IMR-90 (cell line): Measurements from ENCODE around the gene KDM2B. TPM values are rescaled to one million over a fixed set of nuclear protein-coding genes. Genes with fewer than 3 reads are reported as not detected.

ENCODE experiments used
- ATAC-seq: fragments of 200-7000 bp; cut with Tn5 transposase; 2 replicates; pipeline ENCODE4 v1.9.1; 2020; ENCODE audit warnings: low read depth, mild to moderate bottlenecking, moderate library complexity
- BruUV-seq: library from RNA; stranded (reverse); fragments of 400-500 nt; replicated peaks from 2 replicates; lab custom pipeline; 2021; lab: Mats Ljungman, UMichigan
- CTCF ChIA-PET: fragments of 300-600 bp; formaldehyde crosslinking; extraction: SDS; loops from one replicate; lab custom pipeline; 2021; ENCODE audit warnings: antibody characterized with exemption; lab: Yijun Ruan, JAX
- POLR2A ChIA-PET: fragments of 300-600 bp; sonication (Branson Sonifier 250); formaldehyde crosslinking; loops from one replicate; lab custom pipeline; 2022; ENCODE audit warnings: antibody characterized with exemption; ENCODE audit not compliant: unreplicated experiment; lab: Charles Lee
- DNase-seq: peaks from one replicate; pipeline ENCODE4 v3.0.0; 2013
- H2AFZ ChIP-seq: replicated peaks from 2 replicates; pipeline ENCODE3; 2013; ENCODE audit warnings: low read length, mild to moderate bottlenecking; ENCODE audit not compliant: poor library complexity
- H2AK5ac ChIP-seq: 2 replicates; pipeline ENCODE4 v1.6.1; 2013; ENCODE audit warnings: low read depth, low read length, inconsistent platforms
- H2AK9ac ChIP-seq: replicated peaks from 2 replicates; pipeline ENCODE3; 2013; ENCODE audit warnings: mild to moderate bottlenecking, low read depth, low read length, moderate library complexity; ENCODE audit not compliant: poor library complexity
- H2BK120ac ChIP-seq: 2 replicates; pipeline ENCODE4 v1.6.1; 2013; ENCODE audit warnings: low read depth, low read length, inconsistent platforms
- H2BK15ac ChIP-seq: 3 replicates; pipeline ENCODE4 v1.6.1; 2013; ENCODE audit warnings: low read depth, low read length, inconsistent platforms
- H2BK20ac ChIP-seq: 2 replicates; pipeline ENCODE4 v1.6.1; 2013; ENCODE audit warnings: low read depth, mild to moderate bottlenecking, inconsistent platforms, low read length, moderate library complexity
- H2BK5ac ChIP-seq: 2 replicates; pipeline ENCODE4 v1.6.1; 2013; ENCODE audit warnings: mild to moderate bottlenecking, low read depth, low read length, inconsistent platforms; ENCODE audit not compliant: poor library complexity, severe bottlenecking
- H3K14ac ChIP-seq: replicated peaks from 2 replicates; pipeline ENCODE4 v1.6.1; 2013; ENCODE audit warnings: low read depth, low read length, inconsistent platforms
- H3K18ac ChIP-seq: 2 replicates; pipeline ENCODE4 v1.6.1; 2013; ENCODE audit warnings: low read depth, low read length, control low read depth
- H3K23ac ChIP-seq: 2 replicates; pipeline ENCODE4 v1.6.1; 2013; ENCODE audit warnings: low read depth, low read length, inconsistent platforms
- H3K27ac ChIP-seq: 2 replicates; pipeline ENCODE4 v1.5.1; 2013; ENCODE audit warnings: mild to moderate bottlenecking, control low read depth, low read length; ENCODE audit not compliant: insufficient read depth
- H3K27me3 ChIP-seq: 2 replicates; pipeline ENCODE4 v1.6.1; 2013; ENCODE audit warnings: low read length; ENCODE audit not compliant: control insufficient read depth, insufficient read depth
- H3K36me3 ChIP-seq: 2 replicates; pipeline ENCODE4 v1.6.1; 2013; ENCODE audit warnings: low read length, mixed read lengths; ENCODE audit not compliant: control insufficient read depth, insufficient read depth
- H3K4ac ChIP-seq: 2 replicates; pipeline ENCODE4 v1.6.1; 2013; ENCODE audit warnings: low read depth, low read length, inconsistent platforms
- H3K4me1 ChIP-seq: 2 replicates; pipeline ENCODE4 v1.6.1; 2013; ENCODE audit warnings: low read length, mixed read lengths; ENCODE audit not compliant: control insufficient read depth, insufficient read depth
- H3K4me2 ChIP-seq: 2 replicates; pipeline ENCODE4 v1.6.1; 2013; ENCODE audit warnings: low read depth, mild to moderate bottlenecking, control low read depth, low read length, moderate library complexity
- H3K4me3 ChIP-seq: 2 replicates; pipeline ENCODE4 v1.5.1; 2013; ENCODE audit warnings: low read depth, mild to moderate bottlenecking, control low read depth, low read length, moderate library complexity; ENCODE audit not compliant: insufficient read depth
- H3K56ac ChIP-seq: 2 replicates; pipeline ENCODE4 v1.6.1; 2013; ENCODE audit warnings: low read length, inconsistent platforms; ENCODE audit not compliant: insufficient read depth; ENCODE audit errors: extremely low read depth
- H3K79me1 ChIP-seq, 2 experiments: 2 replicates each; pipeline ENCODE4 v1.6.1; 2013; ENCODE audit warnings: low read length in 2 of 2, inconsistent platforms in 1 of 2, low read depth in 1 of 2
- H3K9ac ChIP-seq: 2 replicates; pipeline ENCODE4 v1.6.1; 2013; ENCODE audit warnings: low read depth, low read length, control low read depth
- H3K9me1 ChIP-seq: 2 replicates; pipeline ENCODE4 v1.6.1; 2013; ENCODE audit warnings: low read length, inconsistent platforms; ENCODE audit not compliant: insufficient read depth
- H3K9me3 ChIP-seq: 2 replicates; pipeline ENCODE4 v1.6.1; 2013; ENCODE audit warnings: low read length; ENCODE audit not compliant: control insufficient read depth, insufficient read depth
- H4K20me1 ChIP-seq: 2 replicates; pipeline ENCODE4 v1.6.1; 2013; ENCODE audit warnings: low read length, inconsistent platforms; ENCODE audit not compliant: insufficient read depth
- H4K5ac ChIP-seq: 2 replicates; pipeline ENCODE4 v1.6.1; 2013; ENCODE audit warnings: mild to moderate bottlenecking, low read depth, low read length, control low read depth
- H4K8ac ChIP-seq, 2 experiments: 2 replicates each; pipeline ENCODE4 v1.6.1; 2013; ENCODE audit warnings: low read depth in 2 of 2, low read length in 2 of 2, control low read depth in 1 of 2, inconsistent platforms in 1 of 2
- H4K91ac ChIP-seq: 2 replicates; pipeline ENCODE4 v1.6.1; 2013; ENCODE audit warnings: low read depth, low read length, inconsistent platforms; ENCODE audit not compliant: insufficient read depth
- BHLHE40 ChIP-seq: fragments of 150-350 bp; IDR thresholded peaks from 2 replicates; pipeline ENCODE4 v1.6.1; 2016; ENCODE audit warnings: mild to moderate bottlenecking, low read depth, low read length
- CEBPB ChIP-seq: IDR thresholded peaks from 2 replicates; pipeline ENCODE4 v1.6.1; 2012; ENCODE audit warnings: low read depth, low read length, improper control_type of control experiment
- CHD1 ChIP-seq: IDR thresholded peaks from 2 replicates; pipeline ENCODE4 v1.6.1; 2012; ENCODE audit warnings: low read depth, low read length, improper control_type of control experiment
- FOS ChIP-seq: fragments of 150-350 bp; IDR thresholded peaks from 2 replicates; pipeline ENCODE4 v1.6.1; 2016; ENCODE audit warnings: low read depth, low read length
- MAFK ChIP-seq: IDR thresholded peaks from 2 replicates; pipeline ENCODE4 v1.6.1; 2012; ENCODE audit warnings: low read depth, low read length, improper control_type of control experiment
- MAZ ChIP-seq: IDR thresholded peaks from 2 replicates; pipeline ENCODE4 v1.6.1; 2012; ENCODE audit warnings: low read depth, mild to moderate bottlenecking, low read length, improper control_type of control experiment, moderate library complexity, borderline replicate concordance
- MXI1 ChIP-seq: IDR thresholded peaks from 2 replicates; pipeline ENCODE4 v1.6.1; 2012; ENCODE audit warnings: low read depth, mild to moderate bottlenecking, low read length, moderate library complexity, borderline replicate concordance
- NFE2L2 ChIP-seq: fragments of 150-350 bp; IDR thresholded peaks from 2 replicates; pipeline ENCODE4 v1.6.1; 2016; ENCODE audit warnings: low read depth, mild to moderate bottlenecking, low read length
- POLR2A ChIP-seq: IDR thresholded peaks from 2 replicates; pipeline ENCODE4 v1.6.1; 2012; ENCODE audit warnings: mild to moderate bottlenecking, low read depth, low read length
- RAD21 ChIP-seq: IDR thresholded peaks from 2 replicates; pipeline ENCODE4 v1.6.1; 2012; ENCODE audit warnings: low read length, improper control_type of control experiment
- RCOR1 ChIP-seq: IDR thresholded peaks from 2 replicates; pipeline ENCODE4 v1.6.1; 2012; ENCODE audit warnings: mild to moderate bottlenecking, low read length, improper control_type of control experiment; ENCODE audit not compliant: insufficient replicate concordance
- RFX5 ChIP-seq: IDR thresholded peaks from 2 replicates; pipeline ENCODE4 v1.8.0; 2012; ENCODE audit warnings: low read depth, mild to moderate bottlenecking, low read length, moderate library complexity
- SMC3 ChIP-seq: fragments of 150-350 bp; IDR thresholded peaks from 2 replicates; pipeline ENCODE4 v1.6.1; 2016; ENCODE audit warnings: low read depth, mild to moderate bottlenecking, antibody characterized with exemption, low read length, moderate library complexity
- WGBS, 2 experiments: methylation state at CpG; one replicate each; pipeline versions ENCODE4 v1.1.5 to v1.1.7; 2013; ENCODE audit warnings: missing lambda C conversion rate in 2 of 2; ENCODE audit not compliant: insufficient read length in 1 of 2; ENCODE audit errors: extremely low coverage in 2 of 2; 5-methylcytosine and 5-hydroxymethylcytosine counted together
- dilution Hi-C: fragments of 300-500 bp; cut with HindIII; formaldehyde crosslinking; loops from one replicate; pipeline ENCODE4 v1.14.3; 2018; ENCODE audit warnings: low sequenced_read_pairs; ENCODE audit not compliant: unreplicated experiment
- in situ Hi-C: fragments of 300-500 bp; cut with MboI; formaldehyde crosslinking; loops from 3 replicates; pipeline ENCODE4 v1.14.3; 2019; ENCODE audit warnings: low sequenced_read_pairs, inconsistent platforms, mixed read lengths
- intact Hi-C: fragments of 100-400 bp; cut with micrococcal nuclease; formaldehyde crosslinking; loops from 2 replicates; pipeline ENCODE4 v1.10.0; 2022
- polyA plus RNA-seq, 3 experiments: library from polyadenylated mRNA; depleted of rRNA; stranded (reverse); fragments of >200 nt; gene quantifications; 2 replicates each; pipeline ENCODE4 v1.2.3, GENCODE V29; 2012; ENCODE audit warnings: low replicate concordance in 1 of 3
- total RNA-seq: library from RNA; depleted of rRNA; stranded (reverse); fragments of >200 nt; gene quantifications from 2 replicates; pipeline ENCODE4 v1.2.3, GENCODE V29; 2012
- TF ChIP-seq, protein P1 (sequence below): conservative IDR thresholded peaks from 2 replicates; pipeline ENCODE4 v1.5.1; 2012; ENCODE audit warnings: mild to moderate bottlenecking, low read depth, low read length, improper control_type of control experiment
- TF ChIP-seq, protein P2 (sequence below): fragments of 150-350 bp; IDR thresholded peaks from 2 replicates; pipeline ENCODE4 v1.6.1; 2017; ENCODE audit warnings: mild to moderate bottlenecking, antibody characterized with exemption, low read length, low read depth
- TF ChIP-seq, protein P3 (sequence below): fragments of 150-350 bp; IDR thresholded peaks from 2 replicates; pipeline ENCODE4 v1.6.1; 2016; ENCODE audit warnings: low read depth, mild to moderate bottlenecking, low read length, moderate library complexity, borderline replicate concordance

Gene KDM2B
- total and polyA plus RNA-seq, 2 of the 4 experiments (the other 2 are of a cell fraction): 22.6 to 24.2 TPM

- Histone ChIP-seq H2AK9ac (no peak overlapping the region), H3K4me2 (no peak overlapping the region), H3K27me3 (no peaks in the 10 kb centered on the region), H2BK120ac (no peak overlapping the region), H3K23ac (no peak overlapping the region), H3K27ac (no peak overlapping the region), H4K91ac (no peak overlapping the region), H3K4me1 (peaks cover 1% of the 10 kb centered on the region; the same call in 1 of the 2 replicates), H2BK15ac (no peak overlapping the region), H3K36me3 (peaks cover 24% of the 10 kb centered on the region; the same call in 1 of the 2 replicates), H3K9ac (no peak overlapping the region), H3K9me3 (no peaks in the 10 kb centered on the region), H3K9me1 (peaks cover 6% of the 10 kb centered on the region; the same call in 1 of the 2 replicates), H3K4me3 (no peak overlapping the region), H3K79me1 (peaks cover 0 to 3% of the 10 kb centered on the region in 2 experiments; a peak in 1 of 4 replicates), H4K20me1 (no peaks in the 10 kb centered on the region), H3K56ac (no peak overlapping the region), H2AFZ (no peak overlapping the region), H2BK5ac (no peak overlapping the region), H4K8ac (no peak overlapping the region), H3K18ac (no peak overlapping the region), H2BK20ac (no peak overlapping the region), H4K5ac (no peak overlapping the region), H3K14ac (no peak overlapping the region), H3K4ac (no peak overlapping the region), H2AK5ac (no peak overlapping the region)
- TF ChIP-seq MAFK (no peak), SMC3 (no peak), CEBPB (no peak), RCOR1 (no peak), CHD1 (no peak), RFX5 (no peak), FOS (no peak), BHLHE40 (no peak), MXI1 (no peak), NFE2L2 (no peak), POLR2A (no peak), MAZ (no peak), RAD21 (no peak)
- TF ChIP-seq, protein P1, sequence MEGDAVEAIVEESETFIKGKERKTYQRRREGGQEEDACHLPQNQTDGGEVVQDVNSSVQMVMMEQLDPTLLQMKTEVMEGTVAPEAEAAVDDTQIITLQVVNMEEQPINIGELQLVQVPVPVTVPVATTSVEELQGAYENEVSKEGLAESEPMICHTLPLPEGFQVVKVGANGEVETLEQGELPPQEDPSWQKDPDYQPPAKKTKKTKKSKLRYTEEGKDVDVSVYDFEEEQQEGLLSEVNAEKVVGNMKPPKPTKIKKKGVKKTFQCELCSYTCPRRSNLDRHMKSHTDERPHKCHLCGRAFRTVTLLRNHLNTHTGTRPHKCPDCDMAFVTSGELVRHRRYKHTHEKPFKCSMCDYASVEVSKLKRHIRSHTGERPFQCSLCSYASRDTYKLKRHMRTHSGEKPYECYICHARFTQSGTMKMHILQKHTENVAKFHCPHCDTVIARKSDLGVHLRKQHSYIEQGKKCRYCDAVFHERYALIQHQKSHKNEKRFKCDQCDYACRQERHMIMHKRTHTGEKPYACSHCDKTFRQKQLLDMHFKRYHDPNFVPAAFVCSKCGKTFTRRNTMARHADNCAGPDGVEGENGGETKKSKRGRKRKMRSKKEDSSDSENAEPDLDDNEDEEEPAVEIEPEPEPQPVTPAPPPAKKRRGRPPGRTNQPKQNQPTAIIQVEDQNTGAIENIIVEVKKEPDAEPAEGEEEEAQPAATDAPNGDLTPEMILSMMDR: no peak
- TF ChIP-seq, protein P2, sequence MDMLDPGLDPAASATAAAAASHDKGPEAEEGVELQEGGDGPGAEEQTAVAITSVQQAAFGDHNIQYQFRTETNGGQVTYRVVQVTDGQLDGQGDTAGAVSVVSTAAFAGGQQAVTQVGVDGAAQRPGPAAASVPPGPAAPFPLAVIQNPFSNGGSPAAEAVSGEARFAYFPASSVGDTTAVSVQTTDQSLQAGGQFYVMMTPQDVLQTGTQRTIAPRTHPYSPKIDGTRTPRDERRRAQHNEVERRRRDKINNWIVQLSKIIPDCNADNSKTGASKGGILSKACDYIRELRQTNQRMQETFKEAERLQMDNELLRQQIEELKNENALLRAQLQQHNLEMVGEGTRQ: no peak
- TF ChIP-seq, protein P3, sequence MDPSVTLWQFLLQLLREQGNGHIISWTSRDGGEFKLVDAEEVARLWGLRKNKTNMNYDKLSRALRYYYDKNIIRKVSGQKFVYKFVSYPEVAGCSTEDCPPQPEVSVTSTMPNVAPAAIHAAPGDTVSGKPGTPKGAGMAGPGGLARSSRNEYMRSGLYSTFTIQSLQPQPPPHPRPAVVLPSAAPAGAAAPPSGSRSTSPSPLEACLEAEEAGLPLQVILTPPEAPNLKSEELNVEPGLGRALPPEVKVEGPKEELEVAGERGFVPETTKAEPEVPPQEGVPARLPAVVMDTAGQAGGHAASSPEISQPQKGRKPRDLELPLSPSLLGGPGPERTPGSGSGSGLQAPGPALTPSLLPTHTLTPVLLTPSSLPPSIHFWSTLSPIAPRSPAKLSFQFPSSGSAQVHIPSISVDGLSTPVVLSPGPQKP: no peak
- ATAC-seq: no peak
- no CpG with 5 or more reads among the region's 16 CpGs for WGBS, 2 experiments
- dilution Hi-C loops: no loop called here
- DNase-seq: no peak
- ChIA-PET CTCF (no interaction called here), POLR2A (no interaction called here)
- no TSS peak for BruUV-seq
- intact Hi-C loops: no loop called here
- in situ Hi-C loops: no loop called here
Observed at GRCh38 chr12:121509339-121509738, 71.5 kb downstream of the KDM2B start.
